ENCODE data around the gene DCUN1D4.

The DCUN1D4 gene

GRCh38 chr4:51842554-51843308 lies at the start of gene DCUN1D4:
TSS of gene DCUN1D4 (plus strand) at chr4:51843153. CDS start at chr4:51843243, 90 bp downstream.
- peak; percentile 100 for DNase-seq

GRCh38 chr4:51820443-51821234 lies 22.3 kb upstream of the DCUN1D4 start:
- no peak for DNase-seq

GRCh38 chr4:51825341-51825740 lies 17.6 kb upstream of the DCUN1D4 start:
- no peak for DNase-seq

- DNase-seq = no peak
Observed at GRCh38 chr4:51830156-51830720, 12.7 kb upstream of the DCUN1D4 start.

GRCh38 chr4:51831133-51831532 lies 11.8 kb upstream of the DCUN1D4 start:
- DNase-seq = peak; percentile 75

DNA sequence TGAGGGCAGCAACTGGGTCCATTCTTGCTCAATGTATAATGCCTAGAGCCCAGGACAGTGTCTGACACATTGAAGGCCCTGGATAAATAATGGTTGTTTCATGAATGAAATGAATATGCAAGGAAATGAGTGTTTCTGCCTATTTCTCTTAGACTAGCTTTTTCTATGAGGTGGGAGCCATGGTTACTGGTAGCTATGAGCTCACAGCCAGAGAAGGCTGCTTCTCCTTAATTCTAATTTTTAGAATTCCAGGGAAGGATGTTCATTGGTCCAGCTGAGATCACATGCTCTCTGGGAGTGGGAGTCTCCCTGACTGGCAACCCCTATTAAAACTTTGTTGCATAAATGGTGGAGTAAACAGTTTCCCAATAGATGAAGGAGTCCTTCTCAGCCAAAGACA lies 9.7 kb upstream of the DCUN1D4 start:
- no peak for DNase-seq

- no peak for DNase-seq
Observed at GRCh38 chr4:51835079-51835478, 7.9 kb upstream of the DCUN1D4 start.

DNA sequence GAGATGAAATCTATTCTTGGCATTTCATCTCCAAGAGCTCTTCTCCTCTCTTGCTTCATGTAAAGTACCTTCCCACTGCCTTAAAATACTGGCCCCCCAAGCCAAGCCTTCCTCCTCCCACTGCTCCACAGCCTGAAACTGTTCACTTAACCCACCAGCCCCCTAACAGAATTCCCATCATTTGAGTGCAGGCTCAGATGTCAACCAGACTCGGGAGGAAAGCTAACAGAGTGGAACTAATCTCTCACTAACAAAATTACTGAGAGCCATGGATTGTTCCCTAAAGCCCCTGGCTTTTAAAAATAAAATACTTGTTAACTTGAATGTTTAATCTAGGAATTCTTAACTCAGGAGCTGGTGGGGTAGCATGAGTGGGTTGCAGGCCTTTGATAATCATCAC lies 7.1 kb upstream of the DCUN1D4 start:
- DNase-seq = no peak

- DNase-seq = no peak
Observed at GRCh38 chr4:51836549-51836948, 6.4 kb upstream of the DCUN1D4 start.

DNA sequence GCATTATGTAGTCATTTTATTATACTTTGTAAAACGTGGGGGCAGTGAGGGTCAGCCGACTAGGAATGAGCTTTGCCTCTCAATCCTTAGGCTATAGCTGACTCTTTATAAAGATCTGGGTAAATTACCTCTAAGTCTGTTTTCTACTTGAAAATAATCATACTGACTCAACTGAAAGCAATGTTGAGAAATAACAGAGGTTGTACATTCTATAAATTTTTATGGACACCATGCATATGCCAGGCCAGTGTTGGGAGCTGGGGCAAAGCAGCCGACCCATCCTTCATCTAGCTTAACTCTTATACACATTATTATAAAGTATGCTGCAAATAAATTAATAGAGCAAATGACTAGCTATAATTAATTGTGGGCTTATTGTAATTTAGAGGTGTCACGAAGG lies 2.2 kb upstream of the DCUN1D4 start:
- no peak for DNase-seq

- peak; percentile 58 for DNase-seq
Observed at GRCh38 chr4:51842167-51842553, 793 bp upstream of the DCUN1D4 start.

GRCh38 chr4:51843309-51844152 lies 578 bp downstream of the DCUN1D4 start:
- no peak for DNase-seq

DNA sequence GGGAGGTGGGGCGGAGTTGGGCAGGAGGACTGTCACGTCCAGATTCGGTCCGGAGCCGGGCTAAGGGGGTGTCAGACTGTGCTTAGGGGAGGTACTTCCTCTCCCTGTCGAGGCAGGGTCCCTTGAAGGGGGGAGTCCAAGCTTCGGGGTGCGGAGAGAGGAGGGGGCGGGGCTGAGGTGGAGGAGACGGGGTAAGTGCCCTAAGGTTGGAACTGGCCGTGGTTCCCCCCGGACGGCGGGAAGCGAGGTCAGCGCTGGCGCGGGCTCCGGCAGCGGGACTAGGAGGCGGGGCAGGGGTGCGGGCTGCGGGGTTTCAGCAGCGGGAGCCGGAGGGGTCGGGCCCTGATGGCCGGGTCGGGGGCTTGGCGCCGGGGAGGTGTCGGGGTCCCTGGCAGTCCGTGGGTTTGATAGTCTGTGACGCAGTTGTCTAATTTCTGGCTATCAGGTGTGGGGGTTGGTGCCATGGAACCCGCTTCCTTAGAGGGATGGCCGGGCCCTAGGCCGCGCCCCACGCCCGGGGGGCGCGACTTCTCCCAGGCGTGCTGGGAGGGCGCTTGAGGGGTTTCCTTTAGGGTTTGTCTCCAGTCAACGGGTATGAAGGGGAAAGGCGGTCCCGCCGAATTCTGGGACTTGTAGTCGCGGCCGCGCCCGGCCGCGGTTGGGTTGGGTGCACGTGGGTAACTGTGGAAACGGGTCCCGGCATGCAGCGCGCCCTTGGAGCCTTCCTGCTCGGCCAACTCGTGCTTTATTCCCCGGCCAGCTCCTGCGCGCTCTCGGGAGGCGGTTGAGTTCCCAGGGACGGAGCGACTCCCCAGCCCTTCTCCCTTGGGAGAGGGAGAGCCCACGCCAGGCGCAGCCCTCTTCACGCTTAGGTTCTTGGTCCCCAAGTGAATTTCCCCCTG lies 1.5 kb downstream of the DCUN1D4 start:
- DNase-seq = peak; percentile 98

GRCh38 chr4:51845055-51845426 lies 2.1 kb downstream of the DCUN1D4 start:
- DNase-seq = no peak

DNA sequence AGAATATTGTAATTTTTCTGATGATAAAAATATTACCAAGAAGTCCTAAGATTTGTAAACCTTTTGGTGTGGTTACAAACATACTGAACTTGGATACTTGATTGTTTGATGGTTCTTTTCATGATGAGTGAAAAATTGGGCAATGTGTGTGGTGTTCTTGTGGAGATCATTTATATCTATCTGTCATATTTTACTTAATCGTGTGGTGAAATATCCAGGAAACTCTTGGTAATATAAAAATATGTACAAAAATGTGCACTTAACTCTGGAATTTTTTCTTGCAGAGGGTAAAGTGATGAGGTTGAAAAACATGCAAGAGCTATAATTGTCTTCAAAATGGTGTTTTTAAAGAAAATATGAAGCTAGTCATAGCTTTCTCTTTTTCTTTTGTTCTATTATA lies 2.8 kb downstream of the DCUN1D4 start:
- DNase-seq = no peak

- DNase-seq = no peak
Observed at GRCh38 chr4:51849430-51849829, 6.5 kb downstream of the DCUN1D4 start.

DNA sequence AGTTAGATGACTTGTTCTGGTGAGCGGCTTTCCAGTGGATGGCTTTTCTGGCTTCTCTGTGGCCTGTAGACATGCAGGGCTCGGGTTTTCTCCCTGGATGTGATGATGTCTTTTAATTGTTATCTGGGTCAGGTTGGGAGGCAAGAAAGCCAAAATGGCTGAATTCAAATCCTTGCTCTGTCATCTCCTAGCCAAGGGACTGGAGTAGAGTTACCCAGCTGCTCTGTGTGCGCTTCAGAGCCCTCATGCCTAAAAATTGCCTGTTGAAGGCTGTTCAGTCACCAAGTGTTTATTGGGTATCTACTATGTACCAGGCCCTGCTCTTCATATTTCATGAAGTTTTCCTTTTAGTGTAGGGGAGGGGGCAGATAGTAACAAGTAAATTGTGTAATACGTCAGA lies 7.3 kb downstream of the DCUN1D4 start:
- DNase-seq = no peak

GRCh38 chr4:51851090-51851936 lies 8.4 kb downstream of the DCUN1D4 start:
- DNase-seq = no peak

- no peak for DNase-seq
Observed at GRCh38 chr4:51851937-51852290, 9.0 kb downstream of the DCUN1D4 start.

GRCh38 chr4:51853027-51853682 lies 10.2 kb downstream of the DCUN1D4 start:
- no peak for DNase-seq

GRCh38 chr4:51855270-51855669 lies 12.3 kb downstream of the DCUN1D4 start:
- no peak for DNase-seq
